Activated CD8-positive, alpha-beta memory T cell treated with anti-CD3 and anti-CD28 coated beads for 24 hours (primary cell): ENCODE data around the gene SIX2.

ENCODE experiments used
- DNase-seq: peaks from one replicate; pipeline ENCODE4 v3.0.0-alpha.2; 2020

SIX2 gene

DNA sequence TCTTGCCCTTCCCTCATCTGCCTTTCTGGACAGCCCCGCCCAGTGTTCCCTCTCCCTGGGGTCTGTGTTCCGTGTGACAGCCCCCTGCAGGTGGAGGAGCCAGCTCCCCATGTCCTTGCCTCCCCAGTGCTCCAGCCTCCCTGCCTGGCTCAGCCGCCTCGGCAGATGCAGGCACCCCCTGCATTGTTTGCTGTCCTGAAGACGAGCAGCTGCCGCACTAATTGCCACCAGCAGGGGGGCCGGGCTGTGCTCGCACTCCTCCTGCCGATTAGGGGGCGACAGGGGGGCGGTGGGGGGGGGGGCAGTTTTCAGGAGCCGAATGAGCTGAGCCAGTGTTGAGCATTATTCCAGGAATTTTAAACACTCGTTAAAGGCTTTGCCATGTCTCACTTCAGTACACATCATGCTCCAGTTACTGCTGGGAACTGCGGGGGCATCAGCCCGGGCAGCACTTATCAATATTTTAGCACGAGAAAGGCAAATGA is 44.5 kb downstream of the SIX2 start:
- DNase-seq = no peak

DNA sequence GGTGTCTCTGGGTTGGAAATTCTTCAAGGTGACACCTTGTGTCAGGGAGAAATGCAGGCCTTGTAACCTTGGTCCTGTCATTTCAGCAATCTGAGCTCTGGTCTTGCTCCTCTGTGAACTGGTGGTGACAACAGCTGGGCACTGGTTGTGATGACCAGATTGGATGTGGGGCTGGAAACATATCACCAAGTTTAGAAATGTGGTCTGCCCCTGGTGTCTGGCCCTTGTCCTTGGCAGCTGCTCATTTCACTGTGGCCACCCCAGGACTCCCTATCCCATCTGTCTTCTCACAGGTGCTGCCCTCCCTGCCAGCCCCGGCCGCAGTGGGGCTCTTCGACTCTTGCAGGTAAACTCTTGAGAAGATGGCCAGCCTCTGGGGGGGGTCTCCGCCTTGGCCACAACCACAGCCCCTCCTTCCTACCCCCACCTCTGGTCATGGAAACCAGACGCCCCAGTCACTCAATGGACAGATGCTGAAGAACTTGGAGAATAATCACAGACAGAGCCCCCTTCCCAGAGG is 47.0 kb downstream of the SIX2 start:
- DNase-seq = no peak

GRCh38 chr2:44960871-44961270 is 48.4 kb downstream of the SIX2 start:
- DNase-seq = no peak

DNA sequence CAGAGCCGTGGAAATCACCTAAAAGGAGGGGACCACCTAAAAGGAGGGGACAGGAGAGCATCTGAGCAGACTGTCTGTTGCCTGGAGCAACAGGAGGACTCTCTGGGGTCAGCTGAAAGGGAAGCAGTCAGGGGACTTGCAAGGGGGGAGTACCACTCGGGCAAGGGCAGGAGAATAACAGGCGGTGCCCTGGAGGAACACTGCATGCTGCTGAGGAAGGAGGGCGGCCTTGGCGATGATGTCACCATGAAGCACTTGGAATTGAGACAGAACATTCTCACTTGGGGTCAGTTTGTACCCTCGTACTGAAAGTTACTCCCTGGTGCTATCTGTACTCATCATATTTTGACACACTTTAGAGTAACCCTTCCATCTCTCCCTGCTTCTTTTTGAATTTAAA is 49.4 kb downstream of the SIX2 start:
- no peak for DNase-seq

DNA sequence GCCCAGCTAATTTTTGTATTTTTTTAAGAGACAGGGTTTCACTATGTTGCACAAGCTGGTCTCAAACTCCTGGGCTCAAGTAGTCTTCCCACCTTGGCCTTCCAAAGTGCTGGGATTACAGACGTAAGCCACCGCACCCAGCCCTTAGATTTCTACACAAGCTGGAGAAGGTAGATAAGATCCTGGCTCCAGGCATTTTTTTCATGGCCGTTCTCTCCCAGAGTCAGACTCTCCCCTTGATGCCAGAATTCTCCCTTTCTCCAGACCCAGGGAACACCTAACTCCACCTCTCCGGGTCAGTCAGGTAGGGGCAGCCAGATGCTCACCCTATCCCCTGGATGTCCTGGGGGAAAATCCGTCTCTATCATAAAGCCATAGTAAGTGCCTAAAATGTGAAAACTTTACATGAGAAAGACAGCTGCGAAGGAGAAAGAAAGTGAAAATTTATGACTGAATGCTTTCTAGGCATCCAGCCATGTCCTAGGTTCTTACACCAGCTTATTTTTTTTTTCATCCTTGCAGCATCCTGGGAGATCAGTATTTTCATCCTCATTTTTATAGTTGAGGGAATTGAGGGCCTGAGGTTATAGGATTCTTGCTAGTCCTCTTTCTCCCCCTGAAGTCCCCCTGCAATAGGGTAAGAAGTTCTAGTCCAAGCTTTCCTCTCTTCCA is 51.5 kb downstream of the SIX2 start:
- no peak for DNase-seq

DNA sequence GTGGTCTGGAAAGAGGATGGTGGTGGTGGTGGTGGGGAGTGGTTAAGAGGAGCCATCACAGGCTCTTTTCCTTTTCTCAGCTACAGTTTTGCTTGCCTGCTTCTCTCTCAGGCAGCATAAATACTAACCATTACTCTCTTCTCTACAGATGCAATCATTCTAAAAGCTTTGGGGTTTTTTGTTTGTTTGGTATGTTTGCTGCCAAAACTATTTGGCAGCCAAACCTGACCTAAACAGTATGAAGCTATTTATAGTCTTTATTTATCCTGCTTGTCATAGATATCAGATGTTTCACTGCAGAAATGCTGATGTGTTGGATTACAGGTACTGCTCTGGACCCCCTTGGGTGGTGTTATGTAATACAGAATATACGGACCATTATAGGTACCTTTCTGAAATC is 52.4 kb downstream of the SIX2 start:
- DNase-seq = no peak

GRCh38 chr2:44955593-44956392 is 53.5 kb downstream of the SIX2 start:
- peak; percentile 94 for DNase-seq
